SIG-M5 (cell line): Measurements from ENCODE around the gene PDZD2.
"Not testable (repeated sequence)": the region's sequence is repeated elsewhere in the genome, so short reads cannot be mapped to it uniquely, and the experiment has no call there.

Source experiments
- DNase-seq: peaks from one replicate; lab custom pipeline; 2025; lab: John Stamatoyannopoulos, UW

PDZD2 gene

DNA sequence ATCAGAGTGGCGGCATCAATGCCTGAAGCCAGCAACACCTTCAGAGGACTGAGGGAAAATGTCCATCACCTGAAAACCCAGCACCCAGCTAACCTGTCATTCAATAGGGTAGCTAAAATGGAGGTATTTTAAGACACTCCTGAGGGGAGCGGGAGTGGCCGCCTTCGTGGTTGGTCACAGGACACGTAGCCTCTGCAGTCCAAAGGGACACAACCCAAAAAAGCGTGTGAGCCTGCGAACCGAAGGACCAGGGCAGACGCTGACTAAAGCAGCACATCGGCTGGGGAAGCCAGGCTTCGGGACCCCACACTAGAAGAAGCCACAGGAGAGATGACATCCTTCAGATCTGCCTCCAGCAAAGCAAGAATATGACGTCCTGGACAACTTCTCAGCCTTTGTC, 464.6 kb downstream of the PDZD2 start:
- no peak for DNase-seq

DNA sequence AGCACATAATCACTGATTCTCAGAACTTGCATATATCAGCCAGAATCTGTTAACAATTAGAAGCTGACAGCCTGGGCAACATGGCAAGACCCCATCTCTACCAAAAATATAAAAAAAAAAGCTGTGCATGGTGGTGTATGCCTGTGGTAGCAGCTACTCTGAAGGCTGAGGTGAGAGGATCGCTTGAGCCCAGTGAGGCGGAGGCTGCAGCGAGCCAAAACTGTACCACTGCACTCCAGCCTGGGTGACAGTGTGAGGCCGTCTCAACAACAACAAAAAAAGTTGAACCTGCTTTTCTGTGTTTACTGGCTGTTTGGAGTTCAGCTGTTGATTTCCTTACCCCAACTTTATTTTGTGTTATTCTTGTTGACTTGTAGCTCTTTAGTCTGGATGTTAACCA, 468.4 kb downstream of the PDZD2 start:
- DNase-seq: no peak

DNA sequence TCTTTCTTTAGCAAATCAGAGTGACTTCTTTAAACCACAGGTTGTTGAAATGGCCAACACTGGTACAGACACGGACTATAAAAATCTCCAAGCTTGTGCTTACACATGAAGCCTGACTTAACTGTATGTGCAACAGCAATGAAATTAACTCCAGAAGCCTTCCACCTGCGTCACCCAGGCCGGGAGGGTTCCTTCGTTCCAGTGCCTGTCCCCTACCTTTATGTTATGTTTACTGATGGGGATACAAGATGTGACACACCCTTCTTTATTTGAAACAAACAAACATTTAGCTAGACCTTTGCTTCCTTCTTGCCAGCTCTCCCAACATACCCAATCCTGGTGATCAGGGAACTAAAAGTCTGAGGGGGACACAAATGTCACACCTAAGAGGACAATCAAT, 469.2 kb downstream of the PDZD2 start:
- DNase-seq: no peak

DNA sequence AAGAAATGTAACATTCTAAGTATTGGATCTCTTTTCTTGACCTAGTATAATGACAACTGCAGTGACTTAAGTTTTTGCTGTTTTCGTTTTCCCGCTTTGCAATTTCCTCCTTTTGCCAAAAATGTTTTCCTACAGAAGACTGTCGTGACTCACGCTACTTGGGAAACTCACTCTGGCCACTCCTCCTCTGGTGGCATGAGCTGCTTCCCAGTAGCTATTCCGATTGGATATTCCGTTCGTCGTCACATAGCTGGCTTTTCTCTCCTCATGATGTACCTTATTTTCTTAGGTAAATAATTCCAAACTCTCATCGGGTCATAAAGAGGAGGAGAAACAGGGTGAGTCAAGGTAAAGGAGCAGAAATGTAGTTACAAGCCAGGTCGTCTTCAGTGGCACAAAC, 470.3 kb downstream of the PDZD2 start:
- no peak for DNase-seq

DNA sequence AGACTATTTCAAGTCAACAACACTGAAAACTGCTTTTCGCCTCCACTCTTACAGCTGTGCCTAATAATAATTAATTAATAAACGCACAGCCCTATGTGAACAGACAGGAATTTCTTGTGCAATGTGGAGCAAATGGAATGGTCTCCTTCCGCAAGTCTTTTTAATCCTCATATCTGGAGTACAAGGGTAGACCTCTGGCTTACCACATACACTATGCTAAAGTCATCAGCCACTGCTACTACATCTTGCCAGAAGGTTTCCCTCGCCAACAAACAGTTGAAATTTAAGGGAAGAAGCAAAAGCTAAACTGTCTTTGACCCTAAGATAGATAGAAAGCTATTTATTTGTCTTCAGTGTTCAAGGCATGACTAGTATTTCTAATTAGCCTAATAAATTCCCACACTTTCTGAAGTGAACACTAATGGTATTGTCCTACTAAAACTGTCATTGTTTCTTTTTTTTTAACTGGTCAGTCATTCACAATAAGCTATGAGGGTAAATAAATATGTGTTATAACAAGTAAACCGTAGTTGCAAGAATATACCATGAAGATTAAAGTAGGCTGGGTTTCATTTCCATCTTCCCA, 471.3 kb downstream of the PDZD2 start:
- no peak for DNase-seq

DNA sequence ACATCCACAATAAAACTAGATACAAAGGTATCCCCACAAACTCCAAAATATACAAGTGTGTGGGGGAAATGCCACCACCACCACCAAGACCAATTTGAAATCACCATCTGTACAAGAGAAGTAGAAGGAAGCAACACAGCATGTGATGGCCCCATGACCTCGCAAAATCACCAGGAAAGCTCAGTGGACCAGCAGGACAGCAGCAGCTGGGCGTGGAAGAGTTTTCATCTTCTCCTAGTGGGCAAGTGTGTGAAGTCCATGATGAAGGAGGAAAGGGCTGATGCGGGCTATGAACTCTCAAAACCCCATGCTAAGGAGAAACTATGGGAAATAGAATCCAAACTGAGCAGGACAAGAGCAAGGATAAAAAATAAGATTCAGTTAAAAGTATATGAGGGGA, 477.1 kb downstream of the PDZD2 start:
- DNase-seq: no peak

DNA sequence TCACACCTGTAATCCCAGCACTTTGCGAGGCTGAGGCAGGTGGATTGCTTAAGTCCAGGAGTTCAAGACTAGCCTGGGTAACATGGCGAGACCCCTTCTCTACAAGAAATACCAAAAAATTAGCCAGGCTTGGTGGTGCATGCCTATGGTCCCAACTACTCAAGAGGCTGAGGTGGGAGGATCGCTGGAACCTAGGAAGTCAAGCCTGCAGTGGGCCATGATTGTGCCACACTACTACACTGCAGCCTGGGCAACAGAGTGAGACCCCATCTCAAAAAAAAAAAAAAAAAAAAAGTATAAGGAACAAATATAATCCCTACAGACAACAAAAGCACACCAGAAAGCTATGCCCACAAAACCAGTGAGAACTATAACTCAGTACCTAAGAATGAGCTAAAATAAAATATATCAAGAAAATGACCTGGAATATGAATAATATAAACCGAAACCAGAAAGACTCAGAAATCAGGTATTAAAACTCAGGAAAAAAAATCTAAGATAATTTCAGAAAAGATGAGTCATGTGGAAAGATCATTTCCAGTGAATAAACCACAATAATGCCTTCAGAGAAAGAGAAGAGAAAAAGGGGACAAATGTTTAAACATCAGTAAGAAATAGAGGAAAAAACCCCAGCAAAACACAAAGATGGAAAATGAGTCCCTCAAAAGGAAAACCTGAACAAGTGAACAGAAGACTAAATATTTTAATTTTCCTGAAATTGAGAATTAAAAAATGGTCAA, 477.8 kb downstream of the PDZD2 start:
- DNase-seq: no peak

DNA sequence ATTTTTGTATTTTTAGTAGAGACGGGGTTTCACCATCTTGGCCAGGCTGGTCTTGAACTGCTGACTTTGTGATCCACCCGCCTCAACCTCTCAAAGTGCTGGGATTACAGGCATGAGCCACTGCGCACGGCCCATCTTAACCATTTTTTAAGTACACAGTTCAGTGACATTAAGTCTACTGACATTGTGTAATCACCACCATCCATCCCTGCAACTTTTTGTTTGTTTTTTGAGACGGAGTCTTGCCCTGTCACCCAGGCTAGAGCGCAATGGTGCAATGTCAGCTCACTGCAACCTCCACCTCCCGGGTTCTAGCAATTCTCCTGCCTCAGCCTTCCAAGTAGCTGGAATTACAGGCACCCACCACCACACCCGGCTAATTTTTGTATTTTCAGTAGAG, 480.0 kb downstream of the PDZD2 start:
- not testable (repeated sequence) for DNase-seq

DNA sequence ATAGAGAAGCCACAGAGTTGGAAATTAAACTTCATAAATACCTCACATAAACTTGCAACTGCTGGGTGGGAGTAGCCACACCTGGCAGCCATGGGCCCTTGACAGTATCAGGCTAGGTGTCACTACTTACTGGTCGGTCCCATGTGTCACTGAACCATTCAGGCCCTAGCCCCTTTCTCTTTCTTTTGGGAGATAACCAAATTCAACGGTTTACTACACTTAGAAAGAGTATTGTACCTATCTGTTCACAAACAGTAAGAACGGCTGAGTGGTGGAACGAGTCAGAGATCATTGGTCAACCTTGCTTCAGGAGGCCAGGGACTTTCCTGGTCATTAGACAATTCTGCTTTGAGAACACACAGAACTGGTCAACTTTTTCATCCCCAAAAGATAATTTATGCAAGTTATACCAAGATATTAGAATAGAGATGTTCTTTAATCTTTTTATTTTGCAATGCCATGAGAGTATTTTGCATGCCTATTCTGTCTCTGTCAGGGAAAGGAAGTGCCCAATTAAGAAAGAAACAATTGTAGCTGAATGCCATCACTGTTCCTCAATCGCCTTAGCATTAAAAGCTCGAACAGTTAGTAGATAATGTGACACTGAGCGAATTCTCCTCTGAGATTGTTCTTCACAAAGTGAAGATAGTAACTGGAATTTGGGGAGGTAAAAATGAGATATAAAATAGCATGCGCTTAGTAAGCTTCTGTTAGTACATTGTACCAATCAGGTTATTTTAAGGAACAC, 484.3 kb downstream of the PDZD2 start:
- no peak for DNase-seq

DNA sequence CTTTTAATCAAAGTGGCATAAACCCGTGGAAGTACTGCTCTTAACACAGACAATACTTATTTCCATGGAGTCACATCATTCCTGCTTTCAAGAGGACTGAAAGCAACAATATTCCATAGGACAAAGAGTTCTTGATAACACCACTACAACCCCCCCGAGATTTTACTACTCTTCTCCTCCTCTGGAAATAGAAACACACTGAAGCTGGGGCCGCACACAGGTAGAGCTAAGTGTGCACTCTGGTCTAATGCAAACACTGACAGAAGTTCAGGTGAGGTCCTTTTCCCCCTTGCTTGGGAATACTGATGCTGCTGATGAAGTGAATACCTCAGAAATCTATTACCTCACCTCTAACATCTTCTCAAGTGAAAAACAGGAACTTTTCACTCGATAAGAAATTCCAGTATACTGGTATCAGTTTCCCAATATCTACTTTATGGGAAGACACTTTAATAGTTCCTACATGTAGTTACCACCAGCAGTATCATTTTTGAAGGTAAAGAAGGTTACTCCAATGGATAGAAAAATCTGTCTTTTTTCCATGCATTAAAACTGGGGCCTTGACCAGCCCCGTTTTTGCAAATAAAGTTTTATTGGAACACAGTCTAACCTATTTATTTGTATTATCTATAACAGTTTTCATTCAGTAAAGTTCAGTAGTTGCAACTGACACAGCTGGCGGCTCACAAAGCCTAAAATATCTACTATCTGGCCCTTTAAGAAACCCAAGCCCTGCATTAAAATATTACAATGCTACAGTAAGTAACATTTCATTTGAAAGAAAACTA, 485.2 kb downstream of the PDZD2 start:
- no peak for DNase-seq

DNA sequence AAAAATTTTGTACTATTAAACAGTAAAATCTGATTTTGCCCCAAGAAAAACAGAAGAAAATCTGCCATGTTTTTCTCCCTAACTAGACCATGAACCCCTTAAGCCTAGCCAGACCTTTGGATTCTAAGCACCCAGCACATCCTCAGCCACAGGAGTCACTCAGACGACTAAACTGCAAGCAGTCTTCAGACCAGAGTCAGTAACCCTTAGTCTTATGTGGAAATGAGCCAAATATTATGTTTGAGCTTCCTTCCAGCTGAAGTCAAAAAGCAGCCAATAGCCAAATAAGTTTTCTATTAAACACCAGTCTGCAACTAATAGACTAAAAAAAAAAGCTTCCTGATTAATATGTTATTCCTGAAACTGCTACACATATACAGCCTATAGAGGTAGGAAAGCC, 487.8 kb downstream of the PDZD2 start:
- no peak for DNase-seq

DNA sequence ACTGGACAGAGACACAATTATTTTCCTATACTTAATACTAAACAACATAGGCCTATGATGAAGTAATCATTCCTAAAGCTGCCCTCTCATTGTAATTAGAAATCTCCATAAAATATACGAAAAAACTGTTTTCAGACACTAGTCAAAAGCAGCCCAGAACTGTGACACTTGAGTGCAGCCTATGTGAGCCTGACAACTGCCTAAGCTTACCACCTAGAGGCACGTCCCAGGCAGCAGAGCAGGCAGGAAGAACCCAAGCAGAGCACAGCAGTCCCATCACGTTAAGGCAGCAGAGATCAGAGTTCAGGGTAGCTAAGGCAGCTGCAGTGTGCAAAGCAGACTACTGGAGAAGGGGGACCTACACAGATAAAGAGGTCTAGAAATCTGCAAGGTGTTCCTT, 488.8 kb downstream of the PDZD2 start:
- no peak for DNase-seq

DNA sequence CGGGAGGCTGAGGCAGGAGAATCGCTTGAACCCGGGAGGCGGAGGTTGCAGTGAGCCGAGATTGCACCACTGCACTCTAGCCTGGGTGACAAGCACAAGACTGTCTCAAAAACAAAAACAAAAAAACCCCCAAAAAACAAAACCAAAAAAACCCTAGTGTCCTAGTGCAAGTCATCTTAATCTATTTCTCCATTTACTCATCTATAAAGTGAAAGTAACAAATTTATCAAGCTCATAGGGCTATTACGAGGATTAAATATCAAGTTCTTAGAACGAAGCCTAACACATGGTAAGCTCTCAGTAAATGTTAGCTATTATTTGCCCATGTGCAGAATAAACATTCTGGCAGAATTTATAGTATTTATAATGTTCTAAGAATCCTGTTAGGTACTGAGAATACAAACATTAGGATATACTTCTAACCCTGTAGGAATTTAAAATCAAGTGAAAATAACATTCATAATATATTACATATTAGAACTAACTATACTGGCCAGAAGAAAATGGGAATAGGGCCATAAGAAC, 490.2 kb downstream of the PDZD2 start:
- no peak for DNase-seq

DNA sequence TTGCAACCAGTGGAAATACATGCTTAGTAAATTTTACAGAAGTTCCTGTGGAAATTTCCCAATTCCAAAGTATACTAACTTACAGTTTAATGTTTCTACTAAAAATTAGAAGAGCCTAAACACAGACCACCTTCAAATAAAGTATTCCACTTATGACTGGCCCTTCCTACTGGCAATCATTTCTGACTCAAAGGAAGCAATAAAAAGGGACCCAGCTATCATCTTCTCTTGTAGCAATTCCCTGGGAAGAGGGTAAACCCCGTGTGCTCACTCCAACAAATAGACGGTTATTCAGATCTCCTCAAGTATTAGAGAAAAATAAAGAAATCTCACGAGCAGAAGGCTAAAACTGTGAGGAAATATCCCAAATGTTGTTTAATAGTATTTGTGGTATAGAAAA, 491.9 kb downstream of the PDZD2 start:
- no peak for DNase-seq

DNA sequence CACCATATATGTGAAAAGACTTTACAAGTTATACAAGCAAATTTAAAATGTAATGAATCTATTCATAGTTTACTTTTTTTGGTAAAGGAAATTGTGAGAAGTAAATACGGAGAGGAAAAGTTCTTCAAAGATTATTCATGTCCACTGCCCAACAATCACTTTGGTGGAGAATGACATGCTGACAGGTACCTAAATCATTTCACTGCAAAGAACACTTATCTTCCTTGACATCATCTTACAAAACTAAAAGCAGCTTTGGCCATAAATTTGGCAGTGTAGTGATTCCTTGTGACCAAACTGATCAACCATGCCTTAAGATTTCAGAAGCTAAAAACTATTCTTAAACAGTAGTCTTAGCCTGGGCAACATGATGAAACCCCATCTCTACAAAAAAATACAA, 492.7 kb downstream of the PDZD2 start:
- no peak for DNase-seq

DNA sequence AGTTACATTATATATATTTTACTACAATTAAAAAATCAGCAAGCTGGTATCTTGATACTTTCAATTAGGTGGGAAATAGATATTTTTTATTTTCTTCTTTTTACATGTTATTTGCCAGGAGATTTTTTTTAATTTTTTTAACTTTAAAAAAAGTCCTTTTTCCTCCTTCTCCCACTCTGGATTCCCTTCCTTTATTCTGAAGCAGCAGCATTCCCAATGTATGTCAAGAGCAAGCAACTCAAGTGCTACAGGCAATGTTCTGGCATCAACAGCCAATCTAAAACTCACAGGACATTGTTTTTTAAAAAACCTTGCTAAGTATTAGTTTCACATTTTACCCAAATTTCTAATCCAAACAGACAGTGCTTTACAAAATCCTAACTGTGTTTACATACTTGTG, 493.8 kb downstream of the PDZD2 start:
- DNase-seq: no peak

DNA sequence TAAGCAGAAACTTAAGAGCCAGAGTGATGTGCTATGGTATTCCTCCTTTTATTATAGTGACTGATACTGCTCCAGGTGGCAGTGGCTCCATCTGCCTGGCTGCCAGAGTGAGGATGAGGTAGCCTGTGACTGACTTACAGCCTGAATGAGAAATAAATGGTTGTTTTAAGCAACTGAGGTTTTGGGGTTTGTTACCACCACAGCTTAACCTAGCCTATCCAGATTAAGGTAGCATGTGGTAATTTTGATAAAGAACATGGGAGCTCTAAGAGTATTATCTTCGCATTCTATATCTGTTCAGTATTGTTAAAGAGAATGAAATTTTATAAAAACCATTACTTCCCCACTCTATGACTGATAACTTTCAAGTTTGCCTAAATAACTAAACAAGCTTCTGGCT, 496.2 kb downstream of the PDZD2 start:
- no peak for DNase-seq

DNA sequence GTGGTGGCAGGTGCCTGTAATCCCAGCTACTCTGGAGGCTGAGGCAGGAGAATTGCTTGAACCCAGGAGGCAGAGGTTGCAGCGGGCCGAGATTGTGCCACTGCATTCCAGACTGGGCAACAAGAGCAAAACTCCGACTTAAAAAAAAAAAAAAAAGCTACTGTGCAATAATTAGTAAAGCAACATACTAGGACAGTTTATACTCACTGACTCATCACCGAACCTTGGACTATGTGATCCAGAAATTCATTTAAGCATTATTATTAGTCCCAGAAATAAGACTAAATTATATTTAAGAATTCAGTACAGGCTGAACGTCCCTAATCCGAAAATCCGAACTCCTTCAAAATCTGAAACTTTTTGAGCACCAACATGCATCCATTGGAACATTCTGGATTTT, 497.4 kb downstream of the PDZD2 start:
- no peak for DNase-seq

DNA sequence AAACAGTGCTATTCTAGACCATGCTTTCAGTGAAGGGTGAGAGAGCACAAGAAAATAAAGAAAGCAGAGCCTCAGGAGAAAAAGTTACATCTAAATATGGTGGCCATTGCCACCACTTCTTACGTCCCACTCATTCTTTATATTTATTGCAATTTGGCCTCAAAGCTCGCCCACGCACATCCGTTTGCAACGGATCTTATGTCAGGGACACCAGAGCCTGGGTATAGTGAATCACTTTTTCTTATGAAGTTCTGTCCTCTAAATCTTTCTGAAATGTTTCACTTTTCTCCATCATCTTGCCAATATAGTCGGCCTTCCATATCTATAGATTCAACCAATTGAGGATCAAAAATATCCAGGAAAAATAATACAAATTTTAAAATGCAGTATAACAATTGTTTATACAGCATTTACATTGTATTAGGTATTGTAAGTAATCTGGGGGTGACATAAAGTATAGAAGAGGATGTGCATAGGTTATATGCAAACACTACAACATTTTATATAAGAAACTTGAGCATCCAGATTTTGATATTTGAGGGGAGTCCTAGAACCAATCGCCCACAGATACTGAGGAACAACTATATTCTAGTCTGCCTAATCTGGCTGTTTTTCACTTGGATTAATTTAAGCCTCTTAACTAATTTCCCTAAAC, 500.0 kb downstream of the PDZD2 start:
- no peak for DNase-seq

DNA sequence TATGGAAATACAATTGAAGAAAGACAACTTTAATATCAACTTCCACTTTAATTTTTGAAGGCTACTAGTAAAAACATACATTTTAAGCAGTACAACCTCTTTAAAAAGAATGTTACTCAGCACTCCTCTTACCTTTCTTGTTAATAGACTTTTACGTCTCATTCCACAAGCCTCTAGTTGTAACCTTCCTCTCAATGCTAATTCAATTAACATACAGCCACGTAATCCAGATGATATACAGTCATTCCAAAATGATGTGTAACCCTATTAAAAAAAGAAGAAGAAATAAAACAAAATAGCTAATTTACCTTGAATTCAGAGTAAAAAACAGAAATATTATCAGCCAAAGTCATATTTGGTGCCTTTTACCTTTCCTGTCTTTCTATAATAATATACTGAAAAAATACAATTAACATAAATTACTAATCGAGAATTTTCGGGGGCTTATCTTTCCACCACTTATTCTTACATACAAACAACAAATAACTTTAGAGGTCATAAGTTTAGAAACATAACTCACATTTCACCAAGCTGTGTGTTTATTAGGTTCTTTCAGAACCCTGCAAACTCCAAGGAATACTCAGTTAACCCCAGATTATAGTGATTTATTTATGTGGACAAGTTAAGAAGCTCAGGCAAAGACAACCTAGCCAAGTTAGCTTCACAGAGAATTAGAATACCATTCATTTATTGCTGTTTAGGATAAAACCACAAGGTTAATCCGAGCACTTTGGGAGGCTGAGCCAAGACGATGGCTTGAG, 504.9 kb downstream of the PDZD2 start:
- DNase-seq: no peak
